AML-193 (cell line): ENCODE data around the gene OTUD3.
"Not testable (repeated sequence)": the region's sequence is repeated elsewhere in the genome, so short reads cannot be mapped to it uniquely, and the experiment has no call there.

Experiments used
- DNase-seq, 2 experiments: peaks; one replicate each; lab custom pipeline; 2025; lab: John Stamatoyannopoulos, UW

OTUD3 gene

GRCh38 chr1:19868575-19868974 lies 13.6 kb upstream of the OTUD3 start:
- not testable (repeated sequence) for DNase-seq

GRCh38 chr1:19869453-19869852 lies 12.7 kb upstream of the OTUD3 start:
- not testable (repeated sequence) for DNase-seq

GRCh38 chr1:19869929-19870328 lies 12.3 kb upstream of the OTUD3 start:
- no peak for DNase-seq

- no peak for DNase-seq
Measured at GRCh38 chr1:19872190-19872589, 10.0 kb upstream of the OTUD3 start.

- DNase-seq = no peak
Measured at GRCh38 chr1:19877181-19877750, 4.9 kb upstream of the OTUD3 start.

- DNase-seq = no peak
Measured at GRCh38 chr1:19877821-19878636, 4.2 kb upstream of the OTUD3 start.

GRCh38 chr1:19878637-19878985 lies 3.6 kb upstream of the OTUD3 start:
- DNase-seq = no peak

GRCh38 chr1:19879227-19879626 lies 3.0 kb upstream of the OTUD3 start:
- DNase-seq = no peak

GRCh38 chr1:19879661-19880060 lies 2.5 kb upstream of the OTUD3 start:
- no peak for DNase-seq

- DNase-seq = not testable (repeated sequence)
Measured at GRCh38 chr1:19880841-19881240, 1.4 kb upstream of the OTUD3 start.

- DNase-seq = no peak
Measured at GRCh38 chr1:19884312-19884711, 2.1 kb downstream of the OTUD3 start.

GRCh38 chr1:19885821-19886220 lies 3.6 kb downstream of the OTUD3 start:
- DNase-seq = peak in 1 of 2 experiments; percentile 4

GRCh38 chr1:19888112-19888511 lies 5.9 kb downstream of the OTUD3 start:
- no peak for DNase-seq

GRCh38 chr1:19889656-19890055 lies 7.5 kb downstream of the OTUD3 start:
- DNase-seq = no peak

- DNase-seq = no peak
Measured at GRCh38 chr1:19892129-19892528, 9.9 kb downstream of the OTUD3 start.

GRCh38 chr1:19892628-19893168 lies 10.5 kb downstream of the OTUD3 start:
- no peak for DNase-seq

- no peak for DNase-seq
Measured at GRCh38 chr1:19893687-19894086, 11.5 kb downstream of the OTUD3 start.

GRCh38 chr1:19894218-19894617 lies 12.0 kb downstream of the OTUD3 start:
- DNase-seq = no peak

GRCh38 chr1:19901653-19902052 lies 19.5 kb downstream of the OTUD3 start:
- no peak for DNase-seq

GRCh38 chr1:19903621-19904020 lies 21.4 kb downstream of the OTUD3 start:
- no peak for DNase-seq

GRCh38 chr1:19907456-19907855 lies 25.3 kb downstream of the OTUD3 start:
- no peak for DNase-seq

- DNase-seq = no peak
Measured at GRCh38 chr1:19909392-19909791, 27.2 kb downstream of the OTUD3 start.

GRCh38 chr1:19909971-19910370 lies 27.8 kb downstream of the OTUD3 start:
- no peak for DNase-seq

GRCh38 chr1:19910650-19911049 lies 28.5 kb downstream of the OTUD3 start:
- DNase-seq = no peak
